ENCODE data around the gene VRK1.

VRK1 gene

GRCh38 chr14:96894966-96895365 is 97.8 kb downstream of the VRK1 start:
- ATAC-seq = no peak
- TF ChIP-seq TOX (CRISPR knock-in tag; IDR thresholded peaks at IDR 0.05; ENCODE audit: borderline replicate concordance) = no peak
- no peak for TF ChIP-seq ARNTL (CRISPR knock-in tag; IDR thresholded peaks at IDR 0.05; ENCODE audit: borderline replicate concordance, low read depth)
- no peak for TF ChIP-seq PPARA (CRISPR knock-in tag; IDR thresholded peaks at IDR 0.05; ENCODE audit: borderline replicate concordance)
- no peak for TF ChIP-seq BACH2 (CRISPR knock-in tag; IDR thresholded peaks at IDR 0.05; ENCODE audit: borderline replicate concordance)
- no peak for TF ChIP-seq ZC3H10 (CRISPR knock-in tag; IDR thresholded peaks at IDR 0.05)
- TF ChIP-seq OSR1 (CRISPR knock-in tag; IDR thresholded peaks at IDR 0.05) = no peak
- no peak for TF ChIP-seq RARB (CRISPR knock-in tag; IDR thresholded peaks at IDR 0.05)
- TF ChIP-seq CREB5 (CRISPR knock-in tag; IDR thresholded peaks at IDR 0.05; ENCODE audit: low read depth) = no peak
- no peak for TF ChIP-seq ZNF8 (CRISPR knock-in tag; IDR thresholded peaks at IDR 0.05)
- TF ChIP-seq TCF4 (CRISPR knock-in tag; IDR thresholded peaks at IDR 0.05; ENCODE audit: borderline replicate concordance) = no peak
- TF ChIP-seq, protein P1, sequence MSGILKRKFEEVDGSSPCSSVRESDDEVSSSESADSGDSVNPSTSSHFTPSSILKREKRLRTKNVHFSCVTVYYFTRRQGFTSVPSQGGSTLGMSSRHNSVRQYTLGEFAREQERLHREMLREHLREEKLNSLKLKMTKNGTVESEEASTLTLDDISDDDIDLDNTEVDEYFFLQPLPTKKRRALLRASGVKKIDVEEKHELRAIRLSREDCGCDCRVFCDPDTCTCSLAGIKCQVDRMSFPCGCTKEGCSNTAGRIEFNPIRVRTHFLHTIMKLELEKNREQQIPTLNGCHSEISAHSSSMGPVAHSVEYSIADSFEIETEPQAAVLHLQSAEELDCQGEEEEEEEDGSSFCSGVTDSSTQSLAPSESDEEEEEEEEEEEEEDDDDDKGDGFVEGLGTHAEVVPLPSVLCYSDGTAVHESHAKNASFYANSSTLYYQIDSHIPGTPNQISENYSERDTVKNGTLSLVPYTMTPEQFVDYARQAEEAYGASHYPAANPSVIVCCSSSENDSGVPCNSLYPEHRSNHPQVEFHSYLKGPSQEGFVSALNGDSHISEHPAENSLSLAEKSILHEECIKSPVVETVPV (CRISPR knock-in tag; IDR thresholded peaks at IDR 0.05) = no peak
- TF ChIP-seq ISL1 (CRISPR knock-in tag; IDR thresholded peaks at IDR 0.05) = no peak
- TF ChIP-seq SNAI2 (CRISPR knock-in tag; IDR thresholded peaks at IDR 0.05) = no peak
- TF ChIP-seq CSDC2 (CRISPR knock-in tag; IDR thresholded peaks at IDR 0.05) = no peak
- TF ChIP-seq GLIS3 (CRISPR knock-in tag; IDR thresholded peaks at IDR 0.05) = no peak
- TF ChIP-seq, protein P2, sequence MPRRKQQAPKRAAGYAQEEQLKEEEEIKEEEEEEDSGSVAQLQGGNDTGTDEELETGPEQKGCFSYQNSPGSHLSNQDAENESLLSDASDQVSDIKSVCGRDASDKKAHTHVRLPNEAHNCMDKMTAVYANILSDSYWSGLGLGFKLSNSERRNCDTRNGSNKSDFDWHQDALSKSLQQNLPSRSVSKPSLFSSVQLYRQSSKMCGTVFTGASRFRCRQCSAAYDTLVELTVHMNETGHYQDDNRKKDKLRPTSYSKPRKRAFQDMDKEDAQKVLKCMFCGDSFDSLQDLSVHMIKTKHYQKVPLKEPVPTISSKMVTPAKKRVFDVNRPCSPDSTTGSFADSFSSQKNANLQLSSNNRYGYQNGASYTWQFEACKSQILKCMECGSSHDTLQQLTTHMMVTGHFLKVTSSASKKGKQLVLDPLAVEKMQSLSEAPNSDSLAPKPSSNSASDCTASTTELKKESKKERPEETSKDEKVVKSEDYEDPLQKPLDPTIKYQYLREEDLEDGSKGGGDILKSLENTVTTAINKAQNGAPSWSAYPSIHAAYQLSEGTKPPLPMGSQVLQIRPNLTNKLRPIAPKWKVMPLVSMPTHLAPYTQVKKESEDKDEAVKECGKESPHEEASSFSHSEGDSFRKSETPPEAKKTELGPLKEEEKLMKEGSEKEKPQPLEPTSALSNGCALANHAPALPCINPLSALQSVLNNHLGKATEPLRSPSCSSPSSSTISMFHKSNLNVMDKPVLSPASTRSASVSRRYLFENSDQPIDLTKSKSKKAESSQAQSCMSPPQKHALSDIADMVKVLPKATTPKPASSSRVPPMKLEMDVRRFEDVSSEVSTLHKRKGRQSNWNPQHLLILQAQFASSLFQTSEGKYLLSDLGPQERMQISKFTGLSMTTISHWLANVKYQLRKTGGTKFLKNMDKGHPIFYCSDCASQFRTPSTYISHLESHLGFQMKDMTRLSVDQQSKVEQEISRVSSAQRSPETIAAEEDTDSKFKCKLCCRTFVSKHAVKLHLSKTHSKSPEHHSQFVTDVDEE (CRISPR knock-in tag; IDR thresholded peaks at IDR 0.05) = no peak

DNA sequence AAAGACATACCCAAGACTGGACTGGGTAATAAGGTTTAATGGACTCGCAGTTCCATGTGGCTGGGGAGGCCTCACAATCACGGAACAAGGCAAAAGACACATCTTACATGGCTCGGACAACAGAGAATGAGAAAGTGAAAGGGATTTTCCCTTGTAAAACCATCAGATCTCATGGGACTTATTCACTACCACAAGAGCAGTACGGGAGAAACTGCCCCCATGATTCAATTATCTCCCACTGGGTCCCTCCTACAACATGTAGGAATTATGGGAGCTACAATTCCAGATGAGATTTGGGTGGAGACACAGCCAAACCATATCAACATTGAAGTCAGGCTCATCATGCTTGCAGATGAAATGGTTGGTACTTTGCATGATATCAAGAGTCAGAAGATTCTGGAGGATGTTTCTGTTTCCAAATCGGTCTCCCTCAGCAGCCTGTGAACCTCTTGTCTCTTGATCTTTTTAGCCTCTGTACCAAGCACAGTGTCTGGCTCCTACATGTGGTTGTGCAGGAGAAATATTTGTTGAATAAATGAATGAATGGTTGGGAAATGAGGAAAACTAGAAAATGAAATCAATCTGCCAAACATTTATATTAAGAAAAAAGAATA is 98.6 kb downstream of the VRK1 start:
- TF ChIP-seq ZFP30 (CRISPR knock-in tag; IDR thresholded peaks at IDR 0.05) (no peak), ISL1 (CRISPR knock-in tag; IDR thresholded peaks at IDR 0.05) (no peak), ESRRG (CRISPR knock-in tag; IDR thresholded peaks at IDR 0.05) (no peak), ARNTL (CRISPR knock-in tag; IDR thresholded peaks at IDR 0.05; ENCODE audit: borderline replicate concordance, low read depth) (no peak), ZNF70 (CRISPR knock-in tag; IDR thresholded peaks at IDR 0.05) (no peak), PPARA (CRISPR knock-in tag; IDR thresholded peaks at IDR 0.05; ENCODE audit: borderline replicate concordance) (no peak), GLIS3 (CRISPR knock-in tag; IDR thresholded peaks at IDR 0.05) (no peak), ZNF8 (CRISPR knock-in tag; IDR thresholded peaks at IDR 0.05) (no peak), ZNF565 (CRISPR knock-in tag; conservative IDR thresholded peaks at IDR 0.05; ENCODE audit: low read depth) (no peak)
- TF ChIP-seq, protein P1 (CRISPR knock-in tag; IDR thresholded peaks at IDR 0.05) = no peak
- ATAC-seq = no peak

- TF ChIP-seq ZC3H10 (CRISPR knock-in tag; IDR thresholded peaks at IDR 0.05) = no peak
- TF ChIP-seq ZNF70 (CRISPR knock-in tag; IDR thresholded peaks at IDR 0.05) = no peak
- TF ChIP-seq, protein P2 (CRISPR knock-in tag; IDR thresholded peaks at IDR 0.05) = no peak
- no peak for TF ChIP-seq BACH2 (CRISPR knock-in tag; IDR thresholded peaks at IDR 0.05; ENCODE audit: borderline replicate concordance)
- TF ChIP-seq TOX (CRISPR knock-in tag; IDR thresholded peaks at IDR 0.05; ENCODE audit: borderline replicate concordance) = no peak
- TF ChIP-seq, protein P1 (CRISPR knock-in tag; IDR thresholded peaks at IDR 0.05) = no peak
- no peak for ATAC-seq
Observed at GRCh38 chr14:96897184-96897583, 100.0 kb downstream of the VRK1 start.

Data from SK-N-SH treated with all-trans-retinoic acid at 6 μM for 48 hours (cell line).